ENCODE data around the gene RPS26. TPM values are rescaled to one million over a fixed set of nuclear protein-coding genes. Genes with fewer than 3 reads are reported as not detected.

The RPS26 gene
- total and polyA plus RNA-seq, 2 of the 13 experiments (the other 11 are each of a cell fraction or from before 2014, with no cell fraction given) = 150 to 421 TPM

DNA sequence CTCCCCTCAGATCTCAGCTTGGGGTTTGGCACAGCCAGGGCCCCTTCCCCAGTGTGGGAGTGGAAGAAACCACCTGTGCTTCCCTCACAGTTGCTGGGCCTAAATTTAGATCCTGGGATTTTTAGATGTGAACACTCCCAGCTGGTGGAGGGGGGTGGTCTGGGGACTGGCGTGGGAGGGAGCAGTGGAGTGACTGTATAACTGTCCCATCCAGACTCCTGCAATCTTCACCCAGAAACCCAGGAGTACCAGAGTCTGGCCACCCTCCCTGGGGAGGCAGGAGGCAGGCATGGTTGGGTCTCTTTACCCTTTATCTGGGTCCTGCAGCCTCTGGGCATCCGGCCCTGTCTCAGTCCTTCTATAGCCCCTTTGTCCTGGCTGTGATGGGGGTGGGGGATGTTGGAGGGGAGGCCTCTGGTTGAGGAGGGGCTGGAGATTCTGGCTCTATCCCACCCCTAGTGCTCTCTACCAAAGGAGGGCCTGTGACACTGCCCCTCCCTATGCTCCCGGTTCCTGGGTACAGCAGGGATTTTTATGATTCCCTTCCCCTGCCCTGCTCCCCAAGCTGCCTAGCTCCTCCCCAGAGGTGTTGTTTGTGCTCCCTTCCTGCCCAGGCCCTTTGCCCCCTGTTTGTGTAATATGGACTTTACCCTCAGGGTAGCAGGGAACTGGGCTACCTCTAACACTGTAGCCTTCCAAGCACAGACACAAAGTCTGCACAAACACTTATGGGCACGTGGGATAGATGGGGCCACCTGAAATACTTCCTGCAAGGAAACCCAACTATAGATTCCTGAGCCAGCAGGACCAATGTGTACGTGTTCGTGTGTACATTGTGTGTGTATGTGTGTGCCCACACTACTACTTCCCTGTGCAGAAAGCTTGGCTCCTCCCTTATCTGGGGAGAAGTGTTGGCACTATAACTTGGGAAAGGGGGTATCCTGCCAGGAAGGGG, 40.0 kb downstream of the RPS26 start (continued):
- TF ChIP-seq, protein P1, sequence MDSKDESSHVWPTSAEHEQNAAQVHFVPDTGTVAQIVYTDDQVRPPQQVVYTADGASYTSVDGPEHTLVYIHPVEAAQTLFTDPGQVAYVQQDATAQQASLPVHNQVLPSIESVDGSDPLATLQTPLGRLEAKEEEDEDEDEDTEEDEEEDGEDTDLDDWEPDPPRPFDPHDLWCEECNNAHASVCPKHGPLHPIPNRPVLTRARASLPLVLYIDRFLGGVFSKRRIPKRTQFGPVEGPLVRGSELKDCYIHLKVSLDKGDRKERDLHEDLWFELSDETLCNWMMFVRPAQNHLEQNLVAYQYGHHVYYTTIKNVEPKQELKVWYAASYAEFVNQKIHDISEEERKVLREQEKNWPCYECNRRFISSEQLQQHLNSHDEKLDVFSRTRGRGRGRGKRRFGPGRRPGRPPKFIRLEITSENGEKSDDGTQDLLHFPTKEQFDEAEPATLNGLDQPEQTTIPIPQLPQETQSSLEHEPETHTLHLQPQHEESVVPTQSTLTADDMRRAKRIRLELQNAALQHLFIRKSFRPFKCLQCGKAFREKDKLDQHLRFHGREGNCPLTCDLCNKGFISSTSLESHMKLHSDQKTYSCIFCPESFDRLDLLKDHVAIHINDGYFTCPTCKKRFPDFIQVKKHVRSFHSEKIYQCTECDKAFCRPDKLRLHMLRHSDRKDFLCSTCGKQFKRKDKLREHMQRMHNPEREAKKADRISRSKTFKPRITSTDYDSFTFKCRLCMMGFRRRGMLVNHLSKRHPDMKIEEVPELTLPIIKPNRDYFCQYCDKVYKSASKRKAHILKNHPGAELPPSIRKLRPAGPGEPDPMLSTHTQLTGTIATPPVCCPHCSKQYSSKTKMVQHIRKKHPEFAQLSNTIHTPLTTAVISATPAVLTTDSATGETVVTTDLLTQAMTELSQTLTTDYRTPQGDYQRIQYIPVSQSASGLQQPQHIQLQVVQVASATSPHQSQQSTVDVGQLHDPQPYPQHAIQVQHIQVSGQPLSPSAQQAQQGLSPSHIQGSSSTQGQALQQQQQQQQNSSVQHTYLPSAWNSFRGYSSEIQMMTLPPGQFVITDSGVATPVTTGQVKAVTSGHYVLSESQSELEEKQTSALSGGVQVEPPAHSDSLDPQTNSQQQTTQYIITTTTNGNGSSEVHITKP (CRISPR knock-in tag; IDR thresholded peaks at IDR 0.05; ENCODE audit: low read depth) = peak; percentile 93
- TF ChIP-seq ZKSCAN8 (CRISPR knock-in tag; IDR thresholded peaks at IDR 0.05; ENCODE audit: borderline replicate concordance) (peak; percentile 83), PPARG (CRISPR knock-in tag; conservative IDR thresholded peaks at IDR 0.05) (peak; percentile 95), ZFP36 (IDR thresholded peaks at IDR 0.05; ENCODE audit: borderline replicate concordance, low read depth, low read length, partially characterized antibody) (no peak), U2AF2 (IDR thresholded peaks at IDR 0.05; ENCODE audit: low read depth, low read length) (no peak), FOXM1 (CRISPR knock-in tag; IDR thresholded peaks at IDR 0.05) (no peak), YEATS2 (CRISPR knock-in tag; IDR thresholded peaks at IDR 0.05; ENCODE audit: borderline replicate concordance) (peak; percentile 90; the same call in 1 of the 2 replicates), HNRNPK (IDR thresholded peaks at IDR 0.05; ENCODE audit: low read depth, low read length, poor library complexity, severe bottlenecking) (no peak), SRSF9 (IDR thresholded peaks at IDR 0.05; ENCODE audit: borderline replicate concordance, insufficient read depth, low read depth, low read length, poor library complexity, severe bottlenecking) (no peak)
- TF ChIP-seq, protein P2, sequence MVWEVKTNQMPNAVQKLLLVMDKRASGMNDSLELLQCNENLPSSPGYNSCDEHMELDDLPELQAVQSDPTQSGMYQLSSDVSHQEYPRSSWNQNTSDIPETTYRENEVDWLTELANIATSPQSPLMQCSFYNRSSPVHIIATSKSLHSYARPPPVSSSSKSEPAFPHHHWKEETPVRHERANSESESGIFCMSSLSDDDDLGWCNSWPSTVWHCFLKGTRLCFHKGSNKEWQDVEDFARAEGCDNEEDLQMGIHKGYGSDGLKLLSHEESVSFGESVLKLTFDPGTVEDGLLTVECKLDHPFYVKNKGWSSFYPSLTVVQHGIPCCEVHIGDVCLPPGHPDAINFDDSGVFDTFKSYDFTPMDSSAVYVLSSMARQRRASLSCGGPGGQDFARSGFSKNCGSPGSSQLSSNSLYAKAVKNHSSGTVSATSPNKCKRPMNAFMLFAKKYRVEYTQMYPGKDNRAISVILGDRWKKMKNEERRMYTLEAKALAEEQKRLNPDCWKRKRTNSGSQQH (CRISPR knock-in tag; IDR thresholded peaks at IDR 0.05; ENCODE audit: low read depth) = peak; percentile 24; the same call in 1 of the 2 replicates
- TF ChIP-seq, protein P3, sequence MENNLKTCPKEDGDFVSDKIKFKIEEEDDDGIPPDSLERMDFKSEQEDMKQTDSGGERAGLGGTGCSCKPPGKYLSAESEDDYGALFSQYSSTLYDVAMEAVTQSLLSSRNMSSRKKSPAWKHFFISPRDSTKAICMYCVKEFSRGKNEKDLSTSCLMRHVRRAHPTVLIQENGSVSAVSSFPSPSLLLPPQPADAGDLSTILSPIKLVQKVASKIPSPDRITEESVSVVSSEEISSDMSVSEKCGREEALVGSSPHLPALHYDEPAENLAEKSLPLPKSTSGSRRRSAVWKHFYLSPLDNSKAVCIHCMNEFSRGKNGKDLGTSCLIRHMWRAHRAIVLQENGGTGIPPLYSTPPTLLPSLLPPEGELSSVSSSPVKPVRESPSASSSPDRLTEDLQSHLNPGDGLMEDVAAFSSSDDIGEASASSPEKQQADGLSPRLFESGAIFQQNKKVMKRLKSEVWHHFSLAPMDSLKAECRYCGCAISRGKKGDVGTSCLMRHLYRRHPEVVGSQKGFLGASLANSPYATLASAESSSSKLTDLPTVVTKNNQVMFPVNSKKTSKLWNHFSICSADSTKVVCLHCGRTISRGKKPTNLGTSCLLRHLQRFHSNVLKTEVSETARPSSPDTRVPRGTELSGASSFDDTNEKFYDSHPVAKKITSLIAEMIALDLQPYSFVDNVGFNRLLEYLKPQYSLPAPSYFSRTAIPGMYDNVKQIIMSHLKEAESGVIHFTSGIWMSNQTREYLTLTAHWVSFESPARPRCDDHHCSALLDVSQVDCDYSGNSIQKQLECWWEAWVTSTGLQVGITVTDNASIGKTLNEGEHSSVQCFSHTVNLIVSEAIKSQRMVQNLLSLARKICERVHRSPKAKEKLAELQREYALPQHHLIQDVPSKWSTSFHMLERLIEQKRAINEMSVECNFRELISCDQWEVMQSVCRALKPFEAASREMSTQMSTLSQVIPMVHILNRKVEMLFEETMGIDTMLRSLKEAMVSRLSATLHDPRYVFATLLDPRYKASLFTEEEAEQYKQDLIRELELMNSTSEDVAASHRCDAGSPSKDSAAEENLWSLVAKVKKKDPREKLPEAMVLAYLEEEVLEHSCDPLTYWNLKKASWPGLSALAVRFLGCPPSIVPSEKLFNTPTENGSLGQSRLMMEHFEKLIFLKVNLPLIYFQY (CRISPR knock-in tag; IDR thresholded peaks at IDR 0.05; ENCODE audit: borderline replicate concordance) = peak; percentile 94
- TF ChIP-seq, protein P4, sequence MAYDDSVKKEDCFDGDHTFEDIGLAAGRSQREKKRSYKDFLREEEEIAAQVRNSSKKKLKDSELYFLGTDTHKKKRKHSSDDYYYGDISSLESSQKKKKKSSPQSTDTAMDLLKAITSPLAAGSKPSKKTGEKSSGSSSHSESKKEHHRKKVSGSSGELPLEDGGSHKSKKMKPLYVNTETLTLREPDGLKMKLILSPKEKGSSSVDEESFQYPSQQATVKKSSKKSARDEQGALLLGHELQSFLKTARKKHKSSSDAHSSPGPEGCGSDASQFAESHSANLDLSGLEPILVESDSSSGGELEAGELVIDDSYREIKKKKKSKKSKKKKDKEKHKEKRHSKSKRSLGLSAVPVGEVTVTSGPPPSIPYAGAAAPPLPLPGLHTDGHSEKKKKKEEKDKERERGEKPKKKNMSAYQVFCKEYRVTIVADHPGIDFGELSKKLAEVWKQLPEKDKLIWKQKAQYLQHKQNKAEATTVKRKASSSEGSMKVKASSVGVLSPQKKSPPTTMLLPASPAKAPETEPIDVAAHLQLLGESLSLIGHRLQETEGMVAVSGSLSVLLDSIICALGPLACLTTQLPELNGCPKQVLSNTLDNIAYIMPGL (CRISPR knock-in tag; IDR thresholded peaks at IDR 0.05; ENCODE audit: borderline replicate concordance in 1 of 2, low read depth in 1 of 2) = peak; percentile 86 to 95; a peak in 3 of 4 replicates
